Hypothalamus (tissue), 51 donors: Measurements from ENCODE around the gene SPI1.
A peak's percentile ranks its signal among the peaks of the same experiment; 100 is the strongest.
"Not testable (repeated sequence)": the region's sequence is repeated elsewhere in the genome, so short reads cannot be mapped to it uniquely, and the experiment has no call there.

Experiments
- DNase-seq, 51 donors: peaks; one replicate each; lab custom pipeline; 2025; lab: John Stamatoyannopoulos, UW

The SPI1 gene

DNA sequence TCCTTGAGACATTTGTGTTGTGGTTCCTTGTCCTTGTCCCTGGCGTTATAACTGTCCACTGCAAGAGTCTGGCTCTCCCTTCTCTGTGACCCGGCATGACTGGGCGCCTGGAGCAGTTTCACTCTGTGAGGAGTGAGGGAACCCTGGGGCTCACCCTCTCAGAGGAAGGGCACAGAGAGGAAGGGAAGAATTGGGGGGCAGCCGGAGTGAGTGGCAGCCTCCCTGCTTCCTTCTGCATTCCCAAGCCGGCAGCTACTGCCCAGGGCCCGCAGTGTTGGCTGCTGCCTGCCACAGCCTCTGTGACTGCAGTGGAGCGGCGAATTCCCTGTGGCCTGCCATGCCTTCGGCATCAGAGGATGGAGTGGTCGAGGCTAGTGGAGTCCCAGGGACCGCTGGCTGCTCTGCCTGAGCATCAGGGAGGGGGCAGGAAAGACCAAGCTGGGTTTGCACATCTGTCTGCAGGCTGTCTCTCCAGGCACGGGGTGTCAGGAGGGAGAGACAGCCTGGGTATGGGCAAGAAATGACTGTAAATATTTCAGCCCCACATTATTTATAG lies 48.8 kb downstream of the SPI1 start:
- DNase-seq = no peak

DNA sequence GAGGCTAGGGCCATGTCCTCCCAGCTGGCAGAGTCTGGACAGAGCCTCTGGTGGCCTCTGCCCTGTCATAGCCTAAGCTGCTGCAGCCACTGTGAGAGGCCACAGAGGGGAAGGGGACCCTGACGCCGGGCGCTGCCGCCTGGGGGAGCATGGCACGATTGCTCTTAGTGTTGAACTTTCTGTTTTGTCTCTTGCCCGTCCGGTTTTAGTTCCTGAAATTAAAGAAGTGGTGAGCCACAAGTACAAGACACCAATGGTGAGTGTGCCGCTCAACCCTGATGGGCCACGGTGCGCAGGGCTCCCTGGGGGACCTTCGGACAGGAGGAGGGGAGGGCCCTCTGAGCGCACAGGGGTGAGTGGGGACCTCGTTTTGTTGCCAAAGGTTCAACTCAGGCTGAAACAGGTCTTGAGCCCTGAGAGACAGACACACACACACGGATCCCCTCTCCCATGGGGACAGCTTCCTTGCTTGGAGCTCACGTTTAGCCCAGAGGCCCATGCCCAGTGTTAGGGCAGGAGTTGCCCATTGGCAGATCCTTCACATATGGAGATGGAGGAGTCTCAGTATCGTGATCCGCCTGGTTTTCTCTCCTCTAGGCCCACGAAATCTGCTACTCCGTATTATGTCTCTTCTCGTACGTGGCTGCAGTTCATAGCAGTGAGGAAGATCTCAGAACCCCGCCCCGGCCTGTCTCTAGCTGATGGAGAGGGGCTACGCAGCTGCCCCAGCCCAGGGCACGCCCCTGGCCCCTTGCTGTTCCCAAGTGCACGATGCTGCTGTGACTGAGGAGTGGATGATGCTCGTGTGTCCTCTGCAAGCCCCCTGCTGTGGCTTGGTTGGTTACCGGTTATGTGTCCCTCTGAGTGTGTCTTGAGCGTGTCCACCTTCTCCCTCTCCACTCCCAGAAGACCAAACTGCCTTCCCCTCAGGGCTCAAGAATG lies 49.6 kb downstream of the SPI1 start:
- peak in 7 of 51 donors; percentile 7 to 27 (median 23) for DNase-seq

DNA sequence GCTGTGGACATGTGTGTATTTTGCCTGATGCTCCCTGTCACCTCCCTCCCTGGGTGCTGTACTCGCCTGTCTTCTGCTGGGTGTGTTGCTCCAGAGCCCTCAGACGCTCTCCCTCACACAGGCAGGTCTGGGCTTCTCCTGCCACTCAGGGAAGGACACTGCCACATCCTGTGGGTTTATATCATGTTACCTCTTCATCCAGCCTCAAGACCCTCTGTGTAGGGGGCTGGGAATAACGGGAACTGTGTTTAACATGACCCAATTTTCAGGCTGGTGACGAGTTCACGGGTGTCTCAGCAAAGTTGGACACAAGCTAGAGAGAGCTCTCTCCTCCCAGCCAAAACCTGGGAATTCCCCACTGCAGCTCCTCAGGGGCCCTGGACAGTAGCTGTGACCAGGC lies 50.4 kb downstream of the SPI1 start:
- DNase-seq = no peak

DNA sequence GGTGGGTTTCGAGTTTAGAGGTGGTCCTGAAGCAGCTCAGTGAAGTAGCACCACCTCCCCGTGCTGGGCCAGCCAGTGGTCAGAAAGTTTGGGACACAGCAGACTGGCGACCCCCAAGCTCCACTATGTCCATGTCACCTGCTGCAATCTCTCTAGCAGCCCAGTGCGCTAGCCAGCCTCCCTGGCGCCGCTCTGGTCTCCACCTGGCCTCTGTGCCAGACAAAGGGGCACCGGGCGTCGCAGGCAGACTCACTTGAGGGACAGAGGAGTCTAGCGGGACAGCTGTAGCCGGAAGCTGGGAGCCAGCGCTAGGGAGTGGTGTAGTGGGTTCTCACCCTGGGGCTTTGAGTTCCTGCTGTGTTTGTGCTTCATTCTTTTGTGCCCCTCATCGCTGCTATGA lies 51.3 kb downstream of the SPI1 start:
- no peak for DNase-seq

DNA sequence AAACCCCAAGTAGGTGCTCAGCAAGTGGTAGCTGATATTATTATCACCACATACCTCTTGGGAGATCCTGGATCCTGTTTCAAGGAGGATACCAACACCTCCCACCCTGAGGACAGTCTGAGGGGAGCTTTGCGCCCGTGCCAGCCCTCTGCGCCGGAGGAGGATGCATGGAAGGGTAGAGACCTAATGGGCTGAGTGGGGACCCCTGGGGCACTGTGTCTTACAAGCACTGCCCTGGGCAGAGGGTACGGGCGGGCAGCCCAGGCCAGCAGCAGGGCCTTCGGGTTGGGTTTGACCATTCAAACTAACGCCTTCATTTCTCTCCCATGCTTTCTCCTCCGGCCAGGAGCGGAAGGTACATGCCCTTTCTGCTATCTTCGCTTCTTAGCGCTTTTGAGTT lies 52.1 kb downstream of the SPI1 start:
- no peak for DNase-seq

DNA sequence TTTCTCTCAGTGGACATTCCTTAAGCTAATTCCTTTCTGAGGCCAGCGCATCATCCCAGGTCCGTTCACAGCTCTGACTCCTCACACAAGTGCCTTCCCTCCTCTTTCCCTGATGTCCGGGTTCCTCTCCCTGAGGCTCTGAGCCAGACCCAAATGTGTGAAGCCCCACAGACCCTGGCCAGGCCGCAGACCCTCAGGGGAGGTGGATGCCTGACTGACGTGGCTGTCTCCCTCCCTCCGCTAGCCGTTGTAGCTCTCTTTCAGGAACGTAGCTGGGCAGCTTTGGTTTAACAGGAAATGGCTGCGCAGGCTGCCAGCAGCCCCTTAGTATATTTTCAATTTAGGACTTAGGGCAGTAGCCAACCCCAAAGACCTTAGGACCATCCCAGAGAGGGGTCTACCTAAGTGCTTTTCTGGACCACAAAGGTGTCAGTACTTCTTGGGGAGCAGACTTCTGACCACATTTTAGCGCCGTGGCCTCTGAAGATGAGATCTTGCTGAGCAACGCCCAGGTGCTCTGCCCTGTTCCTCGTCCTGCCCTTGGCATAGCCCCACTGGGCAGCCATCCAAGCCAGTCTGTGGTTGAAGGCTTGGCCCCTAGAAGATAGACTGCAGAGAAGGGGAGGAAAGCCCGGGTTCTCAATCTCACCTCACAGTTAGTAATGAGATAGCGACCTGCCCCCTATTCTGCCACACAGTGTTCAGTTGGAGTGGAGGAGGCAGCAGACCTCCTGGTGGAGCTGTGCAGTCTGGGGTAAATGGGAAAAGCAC lies 52.9 kb downstream of the SPI1 start:
- DNase-seq = no peak

DNA sequence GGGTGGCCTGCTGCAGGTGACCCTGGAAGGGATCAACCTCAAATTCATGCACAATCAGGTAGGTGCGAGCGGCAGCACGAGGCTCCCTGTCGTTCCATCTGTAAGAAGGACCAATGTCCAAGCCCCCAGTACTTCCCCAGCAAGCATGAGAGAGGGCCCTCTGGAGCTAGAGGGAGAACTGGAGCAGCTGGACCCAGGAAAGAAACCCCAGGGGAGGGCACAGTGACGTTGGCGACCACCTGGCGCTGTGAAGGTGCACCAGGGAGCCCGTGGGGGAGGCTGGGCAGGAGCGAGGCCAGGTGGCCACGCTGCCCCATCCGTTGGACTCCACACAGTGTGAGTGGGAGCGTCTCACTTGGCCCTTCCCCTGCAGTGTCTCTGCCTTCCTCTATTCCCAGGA lies 53.8 kb downstream of the SPI1 start:
- no peak for DNase-seq

DNA sequence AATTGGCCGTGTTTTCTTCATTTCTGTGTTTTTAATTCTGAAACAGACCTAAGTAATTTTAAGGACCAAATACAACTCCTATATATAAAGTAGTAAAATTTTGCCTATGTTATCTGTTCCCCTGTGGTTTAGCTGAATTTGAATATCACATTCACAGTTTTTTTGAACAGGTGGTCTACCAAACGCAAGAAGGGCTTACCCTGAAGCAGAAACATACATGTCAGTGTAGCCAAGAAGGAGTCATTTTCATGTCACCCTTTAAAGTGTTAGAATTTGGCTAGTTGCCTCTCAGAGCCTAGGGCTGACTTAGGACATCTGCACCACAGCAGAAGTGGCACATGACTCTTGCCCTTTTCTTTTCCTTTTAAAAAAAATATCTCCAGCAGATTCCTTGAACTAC lies 60.2 kb downstream of the SPI1 start:
- no peak for DNase-seq

DNA sequence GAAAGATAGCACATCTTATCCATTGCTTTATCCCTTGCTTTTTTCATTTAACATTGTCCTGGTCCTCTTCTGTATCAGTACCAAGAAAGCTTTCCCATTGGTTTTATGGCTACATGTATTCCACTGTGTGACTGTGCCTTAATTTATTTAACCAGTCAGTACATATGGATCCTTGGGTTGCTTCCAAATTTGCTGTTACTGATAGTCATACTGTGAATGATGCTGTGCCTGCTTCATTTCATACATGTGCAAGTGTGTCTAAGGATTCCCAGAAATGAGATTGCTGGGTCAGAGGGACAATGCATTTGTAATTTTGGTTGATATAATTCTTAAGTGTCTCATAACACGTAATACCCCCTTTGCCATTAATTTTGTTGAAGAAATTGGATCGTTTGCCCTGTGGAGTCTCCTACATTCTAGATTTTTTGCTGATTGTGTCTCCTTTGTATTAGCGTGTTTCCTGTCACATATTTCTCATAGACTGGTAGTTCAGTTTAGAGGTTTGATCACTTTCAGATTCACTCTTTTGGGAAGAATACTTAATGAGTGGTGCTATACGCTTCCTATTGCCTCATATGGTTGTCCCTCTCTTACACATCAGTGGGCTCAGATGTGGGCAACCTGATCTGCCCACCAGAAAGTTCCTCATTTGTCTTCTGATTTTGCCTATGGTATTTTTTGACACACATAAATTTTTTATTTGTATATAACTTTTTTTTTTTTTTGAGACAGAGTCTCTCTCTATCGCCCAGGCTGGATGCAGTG lies 61.1 kb downstream of the SPI1 start:
- no peak for DNase-seq

DNA sequence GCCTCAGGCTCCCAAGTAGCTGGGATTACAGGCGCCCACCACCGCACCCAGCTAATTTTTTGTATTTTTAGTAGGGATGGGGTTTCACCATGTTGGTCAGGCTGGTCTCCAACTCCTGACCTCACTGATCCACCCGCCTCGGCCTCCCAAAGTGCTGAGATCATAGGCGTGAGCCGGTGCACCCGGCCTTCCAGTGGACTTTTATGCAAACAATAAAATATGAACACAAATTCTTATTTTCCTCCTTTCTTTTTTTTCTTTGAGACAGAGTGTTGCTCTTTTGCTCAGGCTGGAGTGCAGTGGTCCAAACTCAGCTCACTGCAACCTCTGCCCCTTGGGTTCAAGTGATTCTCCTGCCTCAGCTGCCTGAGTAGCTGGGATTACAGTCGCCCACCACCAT lies 61.8 kb downstream of the SPI1 start:
- not testable (repeated sequence) for DNase-seq

DNA sequence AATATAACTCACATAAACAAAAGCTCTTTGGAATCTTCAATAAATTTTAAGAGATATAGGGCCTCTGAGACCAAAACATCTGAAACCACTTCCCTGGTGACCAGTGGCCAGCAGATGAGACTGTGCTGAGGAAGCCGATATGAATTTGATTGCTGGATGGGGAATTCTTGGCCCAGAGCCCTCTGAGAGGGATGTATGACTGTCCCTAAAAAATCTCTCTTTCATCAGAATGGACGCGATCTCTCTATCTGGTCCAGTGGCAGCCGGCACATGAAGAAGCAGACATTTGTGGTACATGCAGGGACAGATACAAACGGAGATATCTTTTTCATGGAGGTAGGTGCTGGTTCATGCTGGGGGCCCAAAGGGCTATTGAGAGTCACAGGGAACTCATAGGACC lies 63.4 kb downstream of the SPI1 start:
- DNase-seq = no peak

DNA sequence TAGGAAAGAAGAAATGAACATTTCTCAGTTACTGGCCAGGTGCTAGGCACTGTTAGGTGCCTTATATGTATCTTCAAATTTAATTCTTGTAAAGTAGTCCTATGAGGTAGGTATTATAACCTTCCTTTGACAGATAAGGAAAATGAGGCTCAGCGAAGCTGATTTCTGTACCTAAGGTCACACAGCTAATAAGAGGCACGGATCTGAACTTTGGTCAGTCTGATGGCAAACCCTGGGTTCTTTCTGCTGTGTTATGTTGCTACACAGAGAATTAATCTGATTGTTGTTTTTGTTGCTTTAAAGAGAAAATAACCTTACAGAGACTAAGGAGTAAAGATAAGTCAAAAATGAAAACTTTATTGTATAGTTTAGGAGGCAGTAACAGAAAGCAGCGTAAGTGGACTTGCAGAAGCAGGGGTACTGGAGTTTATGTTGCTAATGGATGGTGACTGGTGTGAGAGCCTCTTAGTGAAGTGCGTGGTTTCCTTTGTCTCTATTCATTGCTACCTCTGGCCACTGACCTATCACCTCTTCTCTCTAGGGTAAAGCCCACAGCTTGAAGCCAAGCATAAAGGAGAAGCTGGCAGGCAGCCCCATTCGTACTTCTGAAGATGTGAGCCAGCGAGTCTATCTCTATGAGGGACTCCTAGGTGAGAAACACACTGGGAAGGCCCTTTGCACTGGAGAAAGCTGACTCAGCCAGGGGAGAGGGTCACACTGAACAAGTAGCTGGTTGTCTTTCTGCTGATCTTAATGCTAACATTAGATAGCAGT lies 70.1 kb downstream of the SPI1 start:
- DNase-seq = no peak

DNA sequence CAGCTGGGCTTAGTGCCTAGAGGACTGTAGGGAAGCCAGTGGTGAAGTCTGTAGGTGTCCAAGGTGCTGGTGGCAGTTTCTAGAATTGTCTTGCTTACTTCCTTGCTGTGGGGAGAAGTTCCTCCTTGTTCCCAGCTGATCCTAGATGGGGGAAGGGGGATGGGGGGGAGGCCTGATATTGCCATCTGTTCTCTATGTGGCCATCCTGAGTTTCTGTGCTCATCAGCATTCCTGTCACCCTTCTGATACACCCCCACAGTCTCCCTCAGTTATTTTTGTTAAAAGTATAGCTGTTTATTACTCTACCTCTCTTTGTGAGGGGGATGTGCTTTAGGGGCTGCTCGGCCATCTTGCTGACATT lies 71.9 kb downstream of the SPI1 start:
- DNase-seq = no peak

DNA sequence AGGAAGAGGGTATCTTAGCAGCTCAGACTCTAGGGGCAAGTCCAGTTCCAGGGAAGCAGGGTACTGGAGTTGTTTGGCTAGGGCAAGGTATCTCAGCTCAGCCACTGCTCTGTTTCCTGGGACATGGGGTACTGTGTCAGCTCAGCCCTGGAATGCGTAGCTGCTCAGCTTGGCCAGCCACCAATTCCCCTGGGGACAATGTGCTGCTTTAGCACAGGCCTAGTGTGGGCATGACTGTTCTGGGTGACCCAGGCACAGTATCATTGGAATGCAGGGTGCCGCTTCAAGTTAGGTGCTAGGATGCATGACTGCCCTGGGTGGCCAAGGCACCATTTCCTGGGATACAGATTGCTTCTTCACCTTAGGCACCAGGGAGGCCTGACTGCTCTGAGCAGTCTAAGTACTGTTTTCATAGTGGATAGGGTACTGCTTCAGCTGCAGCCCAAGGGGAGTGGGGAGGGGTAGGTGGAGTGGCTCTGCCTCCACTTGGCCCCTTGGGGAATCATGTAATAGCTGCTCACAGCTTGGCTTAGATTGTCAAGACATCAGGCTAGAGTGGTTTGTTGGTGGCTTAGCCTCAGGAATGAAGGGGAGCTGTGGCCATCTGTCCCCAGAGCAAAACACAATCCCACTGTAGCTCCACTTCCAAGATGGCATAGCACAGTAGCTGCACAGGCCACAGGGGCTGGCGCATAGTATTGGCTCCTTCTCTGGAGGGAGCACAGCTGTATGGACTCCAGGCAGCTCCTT lies 72.4 kb downstream of the SPI1 start:
- peak in 41 of 51 donors; percentile 7 to 82 (median 37) for DNase-seq
